HEK293T (cell line): ENCODE results near the gene TRHDE.
"Not testable (repeated sequence)": the region's sequence is repeated elsewhere in the genome, so short reads cannot be mapped to it uniquely, and the experiment has no call there.

Experiments
- CTCF ChIA-PET: fragments of 350-600 bp; formaldehyde crosslinking; extraction: SDS; loops from one replicate; lab custom pipeline; 2021; ENCODE audit warnings: antibody characterized with exemption, inconsistent platforms; lab: Yijun Ruan, JAX
- POLR2A ChIA-PET: fragments of 350-600 bp; formaldehyde crosslinking; extraction: SDS; loops from one replicate; lab custom pipeline; 2020; ENCODE audit warnings: antibody characterized with exemption, inconsistent platforms; lab: Yijun Ruan, JAX
- DNase-seq: peaks from one replicate; pipeline ENCODE4 v3.0.0; 2012; ENCODE audit warnings: mixed read lengths; ENCODE audit errors: extremely low spot score
- ARNT ChIP-seq: fragments of 450-650 bp; IDR thresholded peaks from 2 replicates; pipeline ENCODE4 v1.6.1; 2017; ENCODE audit warnings: mild to moderate bottlenecking
- BHLHE40 ChIP-seq: fragments of 450-650 bp; IDR thresholded peaks from 2 replicates; pipeline ENCODE4 v1.6.1; 2016; ENCODE audit warnings: mild to moderate bottlenecking, moderate library complexity, borderline replicate concordance
- CTBP1 ChIP-seq: fragments of 450-650 bp; IDR thresholded peaks from 2 replicates; pipeline ENCODE4 v1.6.1; 2016; ENCODE audit warnings: borderline replicate concordance
- ELF4 ChIP-seq: fragments of 450-650 bp; IDR thresholded peaks from 2 replicates; pipeline ENCODE4 v1.6.1; 2017; ENCODE audit warnings: antibody characterized with exemption
- FOXA1 ChIP-seq: fragments of 450-650 bp; IDR thresholded peaks from 2 replicates; pipeline ENCODE4 v1.6.1; 2016; ENCODE audit warnings: mild to moderate bottlenecking
- FOXK2 ChIP-seq: fragments of 450-650 bp; IDR thresholded peaks from 2 replicates; pipeline ENCODE4 v1.6.1; 2016; ENCODE audit warnings: mild to moderate bottlenecking
- FOXM1 ChIP-seq: fragments of 450-650 bp; IDR thresholded peaks from 2 replicates; pipeline ENCODE4 v1.6.1; 2017; ENCODE audit warnings: mild to moderate bottlenecking, borderline replicate concordance
- HDGF ChIP-seq: fragments of 450-650 bp; IDR thresholded peaks from 2 replicates; pipeline ENCODE4 v1.6.1; 2017; ENCODE audit warnings: antibody characterized with exemption, borderline replicate concordance
- L3MBTL2 ChIP-seq: fragments of 450-650 bp; conservative IDR thresholded peaks from 2 replicates; pipeline ENCODE4 v1.6.1; 2016; ENCODE audit warnings: mild to moderate bottlenecking
- LEF1 ChIP-seq: fragments of 450-650 bp; IDR thresholded peaks from 2 replicates; pipeline ENCODE4 v1.6.1; 2017; ENCODE audit warnings: mild to moderate bottlenecking, borderline replicate concordance
- NFRKB ChIP-seq: fragments of 450-650 bp; IDR thresholded peaks from 2 replicates; pipeline ENCODE4 v1.6.1; 2016; ENCODE audit warnings: mild to moderate bottlenecking, moderate library complexity
- PKNOX1 ChIP-seq: fragments of 450-650 bp; IDR thresholded peaks from 2 replicates; pipeline ENCODE4 v1.6.1; 2016
- SP1 ChIP-seq: fragments of 450-650 bp; IDR thresholded peaks from 2 replicates; pipeline ENCODE4 v1.6.1; 2017
- SUZ12 ChIP-seq: fragments of 450-650 bp; IDR thresholded peaks from 2 replicates; pipeline ENCODE4 v1.6.1; 2016; ENCODE audit warnings: mild to moderate bottlenecking
- TARDBP ChIP-seq: fragments of 450-650 bp; IDR thresholded peaks from 2 replicates; pipeline ENCODE4 v1.6.1; 2016
- ZNF384 ChIP-seq: fragments of 450-650 bp; IDR thresholded peaks from 2 replicates; pipeline ENCODE4 v1.6.1; 2016

The TRHDE gene

GRCh38 chr12:72658615-72659014 is 386.4 kb downstream of the TRHDE start:
- TF ChIP-seq LEF1: no peak
- TF ChIP-seq TARDBP: no peak
- no peak for TF ChIP-seq FOXK2
- no peak for TF ChIP-seq FOXM1
- no peak for TF ChIP-seq CTBP1
- no peak for TF ChIP-seq NFRKB
- no peak for TF ChIP-seq SUZ12
- no peak for TF ChIP-seq PKNOX1
- no peak for DNase-seq
- POLR2A ChIA-PET: no interaction called here
- CTCF ChIA-PET: no interaction called here

DNA sequence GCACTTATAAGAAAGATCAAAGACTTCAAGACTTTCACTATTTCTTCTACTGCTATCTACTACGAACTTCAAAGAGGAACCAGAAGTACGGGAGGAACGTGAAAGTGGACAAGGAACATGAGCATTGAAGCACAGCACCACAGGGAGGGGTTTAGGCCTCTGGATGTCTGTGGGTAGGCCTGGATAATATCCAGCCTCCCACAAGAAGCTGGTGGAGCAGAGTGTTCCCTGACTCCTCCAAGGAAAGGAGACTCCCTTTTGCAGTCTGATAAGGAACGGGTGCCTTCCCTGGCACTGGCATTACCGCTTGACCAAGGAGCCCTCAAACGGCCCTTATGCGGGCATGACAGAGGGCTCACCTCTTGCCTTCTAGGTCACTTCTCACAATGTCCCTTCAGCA is 388.0 kb downstream of the TRHDE start:
- POLR2A ChIA-PET, DNase-seq, CTCF ChIA-PET: not testable (repeated sequence)

DNA sequence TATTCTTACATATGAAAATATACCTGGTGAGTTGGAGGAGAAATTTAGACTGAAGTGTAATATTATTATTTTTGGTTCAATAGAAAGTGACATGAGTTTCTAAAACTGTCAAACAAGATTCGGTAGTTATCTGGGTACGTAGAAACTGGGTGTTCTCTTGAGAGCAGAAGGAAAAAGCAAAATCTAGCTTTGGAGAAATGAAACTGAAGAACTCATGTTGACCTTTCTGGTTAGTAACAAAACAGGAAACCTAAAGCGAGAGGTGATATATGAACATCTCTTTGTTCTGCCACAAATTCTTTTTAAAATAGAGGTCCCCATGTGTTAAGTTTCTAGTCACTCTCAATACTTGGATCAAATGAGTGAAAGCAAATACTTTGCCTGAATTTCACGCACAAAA is 401.7 kb downstream of the TRHDE start:
- TF ChIP-seq FOXK2 (no peak), SP1 (no peak), SUZ12 (no peak), ARNT (no peak), FOXM1 (no peak), TARDBP (no peak), NFRKB (no peak), LEF1 (no peak), CTBP1 (no peak), PKNOX1 (no peak), BHLHE40 (no peak), HDGF (no peak), FOXA1 (no peak), ELF4 (no peak), ZNF384 (no peak), L3MBTL2 (no peak)
- DNase-seq: no peak
- CTCF ChIA-PET: no interaction called here
- POLR2A ChIA-PET: no interaction called here

GRCh38 chr12:72676556-72676955 is 404.4 kb downstream of the TRHDE start:
- CTCF ChIA-PET: no interaction called here
- POLR2A ChIA-PET: no interaction called here
- no peak for DNase-seq
- no peak for TF ChIP-seq HDGF
- no peak for TF ChIP-seq ELF4
- TF ChIP-seq BHLHE40: no peak
- no peak for TF ChIP-seq NFRKB
- no peak for TF ChIP-seq TARDBP
- no peak for TF ChIP-seq CTBP1
- no peak for TF ChIP-seq ARNT
- no peak for TF ChIP-seq ZNF384
- TF ChIP-seq FOXM1: no peak
- TF ChIP-seq SP1: no peak
- no peak for TF ChIP-seq SUZ12
- no peak for TF ChIP-seq PKNOX1
- no peak for TF ChIP-seq LEF1
- TF ChIP-seq FOXK2: no peak
- TF ChIP-seq FOXA1: no peak
- no peak for TF ChIP-seq L3MBTL2

- CTCF ChIA-PET: no interaction called here
- DNase-seq: no peak
- POLR2A ChIA-PET: no interaction called here
- TF ChIP-seq HDGF (no peak), FOXK2 (no peak), SP1 (no peak), L3MBTL2 (no peak), TARDBP (no peak), ZNF384 (no peak), FOXA1 (no peak), FOXM1 (no peak), LEF1 (no peak), ELF4 (no peak), ARNT (no peak), SUZ12 (no peak), CTBP1 (no peak), NFRKB (no peak)
These were observed 405.0 kb downstream of the TRHDE start for GRCh38 chr12:72677139-72677538.

- CTCF ChIA-PET: no interaction called here
- no peak for TF ChIP-seq ZNF384
- no peak for TF ChIP-seq ARNT
- TF ChIP-seq HDGF: no peak
- no peak for DNase-seq
- POLR2A ChIA-PET: no interaction called here
These were observed 405.7 kb downstream of the TRHDE start for GRCh38 chr12:72677846-72678245.

- ChIA-PET CTCF (no interaction called here), POLR2A (no interaction called here)
- no peak for TF ChIP-seq PKNOX1
- TF ChIP-seq ZNF384: no peak
- TF ChIP-seq TARDBP: no peak
- no peak for TF ChIP-seq CTBP1
- TF ChIP-seq SP1: no peak
- no peak for TF ChIP-seq LEF1
- no peak for TF ChIP-seq L3MBTL2
- TF ChIP-seq FOXM1: no peak
- TF ChIP-seq SUZ12: no peak
- TF ChIP-seq FOXK2: no peak
- no peak for TF ChIP-seq ELF4
- TF ChIP-seq BHLHE40: no peak
- TF ChIP-seq HDGF: no peak
- TF ChIP-seq ARNT: no peak
- no peak for DNase-seq
These were observed 407.1 kb downstream of the TRHDE start for GRCh38 chr12:72679147-72679757.
